HEK293T (cell line): ENCODE data around the gene LRRC8B.

ENCODE experiments used
- ARNT ChIP-seq: fragments of 450-650 bp; IDR thresholded peaks from 2 replicates; pipeline ENCODE4 v1.6.1; 2017; ENCODE audit warnings: mild to moderate bottlenecking
- BHLHE40 ChIP-seq: fragments of 450-650 bp; IDR thresholded peaks from 2 replicates; pipeline ENCODE4 v1.6.1; 2016; ENCODE audit warnings: mild to moderate bottlenecking, moderate library complexity, borderline replicate concordance
- ELF4 ChIP-seq: fragments of 450-650 bp; IDR thresholded peaks from 2 replicates; pipeline ENCODE4 v1.6.1; 2017; ENCODE audit warnings: antibody characterized with exemption
- FOXK2 ChIP-seq: fragments of 450-650 bp; IDR thresholded peaks from 2 replicates; pipeline ENCODE4 v1.6.1; 2016; ENCODE audit warnings: mild to moderate bottlenecking
- FOXM1 ChIP-seq: fragments of 450-650 bp; IDR thresholded peaks from 2 replicates; pipeline ENCODE4 v1.6.1; 2017; ENCODE audit warnings: mild to moderate bottlenecking, borderline replicate concordance
- HDGF ChIP-seq: fragments of 450-650 bp; IDR thresholded peaks from 2 replicates; pipeline ENCODE4 v1.6.1; 2017; ENCODE audit warnings: antibody characterized with exemption, borderline replicate concordance
- NFRKB ChIP-seq: fragments of 450-650 bp; IDR thresholded peaks from 2 replicates; pipeline ENCODE4 v1.6.1; 2016; ENCODE audit warnings: mild to moderate bottlenecking, moderate library complexity
- PKNOX1 ChIP-seq: fragments of 450-650 bp; IDR thresholded peaks from 2 replicates; pipeline ENCODE4 v1.6.1; 2016
- TARDBP ChIP-seq: fragments of 450-650 bp; IDR thresholded peaks from 2 replicates; pipeline ENCODE4 v1.6.1; 2016

- TF ChIP-seq BHLHE40 (no peak), TARDBP (no peak), PKNOX1 (no peak), ARNT (no peak), HDGF (no peak), FOXM1 (no peak), ELF4 (no peak), NFRKB (no peak), FOXK2 (no peak)
These were observed 78.3 kb downstream of the LRRC8B start for GRCh38 chr1:89602871-89603404.
